ENCODE data around the gene VAMP3. TPM values are rescaled to one million over a fixed set of nuclear protein-coding genes. Genes with fewer than 3 reads are reported as not detected.

Gene VAMP3, protein sequence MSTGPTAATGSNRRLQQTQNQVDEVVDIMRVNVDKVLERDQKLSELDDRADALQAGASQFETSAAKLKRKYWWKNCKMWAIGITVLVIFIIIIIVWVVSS
- total RNA-seq: 10 to 100 TPM; 22.8 to 25.0 TPM

GRCh38 chr1:7770997-7771822 lies at the start of gene VAMP3:
Gene VAMP3 (plus strand): TSS chr1:7771296. CDS start chr1:7771384, 88 bp downstream.
- POLR2A ChIA-PET: no interaction called here
- CTCF ChIA-PET: interaction anchor here (2.0 kb wide), 1 partner anchor 19 kb away, joined by 8 read pairs; no protein-coding TSS in a partner anchor

DNA sequence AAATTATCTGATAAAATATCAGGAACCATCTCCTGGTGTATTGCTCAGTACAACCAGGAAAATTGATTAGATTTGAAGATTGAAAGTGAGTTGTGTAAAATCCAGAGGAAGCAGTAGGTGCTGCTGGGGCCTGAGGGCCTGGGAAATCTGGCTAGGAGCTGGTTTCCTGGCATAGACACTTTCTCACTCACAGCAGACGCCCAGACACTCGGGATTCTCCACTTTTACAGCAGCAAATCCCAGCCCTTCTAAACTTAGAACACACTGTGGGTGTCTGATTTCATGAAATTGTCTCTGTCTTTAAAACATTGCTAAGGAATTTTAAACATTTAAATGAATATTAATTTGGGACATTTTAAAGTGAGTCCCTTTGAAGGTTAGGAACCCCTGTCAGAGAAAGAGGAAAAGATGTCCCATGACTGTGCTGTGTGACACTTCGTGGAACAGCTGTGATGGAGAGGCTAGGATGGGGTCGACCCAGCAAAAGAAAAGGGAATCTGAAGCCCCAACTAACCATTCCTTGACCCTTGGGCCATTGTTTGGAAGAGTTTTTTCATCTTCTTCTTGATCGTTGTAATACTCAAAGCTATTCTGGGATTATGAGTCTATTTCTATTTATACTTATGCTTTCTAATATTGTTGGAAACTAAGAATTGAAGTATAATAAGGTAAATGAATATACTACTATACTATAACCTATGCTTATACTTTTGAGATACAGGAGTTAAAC lies 49.0 kb upstream of the VAMP3 start:
- CTCF ChIA-PET: interaction anchor here (1.2 kb wide), 2 partner anchors 27 to 30 kb away, joined by 4 to 6 read pairs; no protein-coding TSS in a partner anchor
- POLR2A ChIA-PET: no interaction called here

DNA sequence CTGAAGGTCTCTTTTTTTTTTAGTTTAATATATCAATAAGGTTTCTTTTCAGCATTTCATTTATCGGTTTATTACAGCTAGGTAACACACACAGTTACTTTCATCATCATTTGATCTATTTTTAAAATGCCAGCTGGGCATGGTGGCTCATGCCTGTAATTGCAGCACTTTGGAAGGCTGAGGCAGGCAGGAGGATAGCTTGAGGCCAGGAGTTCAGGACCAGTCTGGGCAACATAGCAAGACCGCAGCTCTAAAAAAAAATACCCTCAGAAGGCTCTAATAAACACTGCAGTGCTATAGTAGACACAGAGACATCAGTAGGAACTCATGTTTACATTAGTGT lies 48.5 kb upstream of the VAMP3 start:
- CTCF ChIA-PET: interaction anchor here (1.2 kb wide), 2 partner anchors 27 to 30 kb away, joined by 4 to 6 read pairs; no protein-coding TSS in a partner anchor
- POLR2A ChIA-PET: no interaction called here

GRCh38 chr1:7726623-7727022 lies 44.5 kb upstream of the VAMP3 start:
- CTCF ChIA-PET: interaction anchor here (0.6 to 1.6 kb wide), 3 partner anchors 10 to 100 kb away, joined by 3 to 4 read pairs (median 3); no protein-coding TSS in a partner anchor
- POLR2A ChIA-PET: no interaction called here

DNA sequence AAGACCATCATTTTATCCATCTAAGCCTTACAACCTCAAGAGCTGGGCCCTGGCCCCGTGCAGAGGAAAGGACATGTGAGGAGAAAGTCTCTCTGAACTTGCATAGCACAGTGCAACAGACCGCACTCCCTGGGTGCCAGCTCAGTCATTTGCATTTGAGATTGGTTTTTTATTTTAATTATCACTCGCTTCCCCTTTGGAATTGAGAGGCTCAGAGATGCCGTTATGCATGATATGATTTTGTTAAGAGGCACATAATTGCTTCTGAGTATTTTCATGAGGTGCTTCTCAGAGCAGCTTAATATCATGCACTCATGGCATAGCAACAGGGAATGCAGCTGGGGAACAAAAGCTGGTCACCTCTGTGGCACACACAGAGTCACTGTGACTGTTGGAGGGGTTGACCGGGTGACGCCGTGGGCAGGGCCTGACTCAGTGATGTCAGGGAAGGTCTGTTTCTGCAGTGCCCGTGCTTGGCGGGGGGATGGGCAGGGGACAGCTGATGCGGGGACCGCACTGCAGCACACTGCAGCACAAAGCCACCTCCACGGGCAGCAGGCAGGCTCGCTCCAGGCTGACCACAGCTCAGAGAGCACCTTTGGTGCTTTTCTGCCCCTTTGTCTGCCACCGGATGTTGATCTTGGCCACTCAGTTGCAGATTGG lies 43.2 kb upstream of the VAMP3 start:
- ChIA-PET CTCF (no interaction called here), POLR2A (no interaction called here)

- POLR2A ChIA-PET: no interaction called here
- CTCF ChIA-PET: no interaction called here
Observed at GRCh38 chr1:7729761-7730160, 41.3 kb upstream of the VAMP3 start.

GRCh38 chr1:7732331-7732730 lies 38.8 kb upstream of the VAMP3 start:
- CTCF ChIA-PET: no interaction called here
- POLR2A ChIA-PET: no interaction called here

DNA sequence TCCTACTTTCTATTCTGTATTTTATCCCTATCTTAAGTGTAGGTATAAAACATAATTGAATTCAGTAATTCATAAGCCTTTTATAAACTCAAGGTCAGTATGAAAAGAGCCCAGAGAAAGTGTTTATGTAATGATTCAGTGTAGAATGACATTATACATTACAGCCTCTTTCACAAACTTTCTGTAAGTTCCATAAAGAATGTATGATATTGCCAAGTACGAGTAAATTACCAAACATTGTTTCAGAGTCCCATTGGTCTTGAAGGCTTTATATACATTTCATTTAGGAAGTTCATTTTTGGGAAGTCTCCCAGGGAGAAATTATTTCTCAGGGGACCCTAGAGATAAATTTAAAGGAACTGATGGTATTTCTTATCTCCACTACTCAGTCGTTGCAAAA lies 37.8 kb upstream of the VAMP3 start:
- ChIA-PET POLR2A (no interaction called here), CTCF (no interaction called here)

DNA sequence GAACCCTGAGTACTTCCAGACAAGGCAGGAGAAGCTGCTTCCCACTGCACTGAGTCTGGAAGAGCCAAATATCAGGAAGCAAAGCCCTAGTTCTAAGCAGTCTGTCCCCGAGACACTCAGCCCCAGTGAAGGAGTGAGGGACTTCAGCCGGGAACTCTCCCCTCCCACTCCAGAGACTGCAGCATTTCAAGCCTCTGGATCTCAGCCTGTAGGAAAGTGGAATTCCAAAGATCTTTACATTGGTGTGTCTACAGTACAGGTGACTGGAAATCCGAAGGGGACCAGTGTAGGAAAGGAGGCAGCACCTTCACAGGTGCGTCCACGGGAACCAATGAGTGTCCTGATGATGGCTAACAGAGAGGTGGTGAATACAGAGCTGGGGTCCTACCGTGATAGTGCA lies 33.1 kb upstream of the VAMP3 start:
- CTCF ChIA-PET: no interaction called here
- POLR2A ChIA-PET: interaction anchor here (0.6 kb wide), 1 partner anchor 58 kb away, joined by 3 read pairs; no protein-coding TSS in a partner anchor

DNA sequence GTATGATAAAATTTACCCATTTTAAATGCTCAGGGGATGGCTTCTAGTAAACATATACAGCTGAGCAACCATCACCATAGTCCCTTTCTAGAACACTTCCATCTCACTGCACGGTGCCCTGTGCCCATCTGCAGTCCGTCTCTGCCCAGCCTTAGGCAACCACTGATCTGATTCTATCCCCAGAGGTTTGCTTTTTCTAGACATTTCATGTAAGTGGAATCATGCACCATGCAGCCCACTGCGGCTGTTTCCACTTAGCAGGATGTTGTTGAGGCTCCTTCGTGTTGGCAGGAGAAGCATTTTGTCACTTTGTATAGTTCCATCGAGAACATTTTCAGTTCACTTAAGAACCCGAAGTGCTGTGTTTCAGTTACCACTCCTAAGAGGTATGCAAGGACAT lies 27.8 kb upstream of the VAMP3 start:
- POLR2A ChIA-PET: no interaction called here
- CTCF ChIA-PET: no interaction called here

GRCh38 chr1:7744882-7745281 lies 26.2 kb upstream of the VAMP3 start:
- ChIA-PET POLR2A (no interaction called here), CTCF (interaction anchor here (10.4 kb wide), 1 partner anchor 77 kb away, joined by 185 read pairs; no protein-coding TSS in a partner anchor)

DNA sequence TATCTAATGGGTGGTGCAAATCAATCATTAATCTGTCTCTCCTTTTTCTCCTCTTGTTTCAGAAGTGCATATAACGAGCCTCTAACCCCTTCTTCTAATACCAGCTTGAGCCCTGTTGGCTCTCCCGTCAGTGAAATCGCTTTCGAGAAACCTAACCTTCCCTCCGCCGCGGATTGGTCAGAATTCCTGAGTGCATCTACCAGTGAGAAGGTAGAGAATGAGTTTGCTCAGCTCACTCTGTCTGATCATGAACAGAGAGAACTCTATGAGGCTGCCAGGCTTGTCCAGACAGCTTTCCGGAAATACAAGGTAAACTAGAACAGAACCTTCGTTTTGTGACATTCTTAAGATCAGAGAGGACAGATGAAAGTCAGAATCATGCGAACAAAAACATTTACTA lies 25.3 kb upstream of the VAMP3 start:
- CTCF ChIA-PET: interaction anchor here (10.4 kb wide), 1 partner anchor 78 kb away, joined by 185 read pairs; no protein-coding TSS in a partner anchor

DNA sequence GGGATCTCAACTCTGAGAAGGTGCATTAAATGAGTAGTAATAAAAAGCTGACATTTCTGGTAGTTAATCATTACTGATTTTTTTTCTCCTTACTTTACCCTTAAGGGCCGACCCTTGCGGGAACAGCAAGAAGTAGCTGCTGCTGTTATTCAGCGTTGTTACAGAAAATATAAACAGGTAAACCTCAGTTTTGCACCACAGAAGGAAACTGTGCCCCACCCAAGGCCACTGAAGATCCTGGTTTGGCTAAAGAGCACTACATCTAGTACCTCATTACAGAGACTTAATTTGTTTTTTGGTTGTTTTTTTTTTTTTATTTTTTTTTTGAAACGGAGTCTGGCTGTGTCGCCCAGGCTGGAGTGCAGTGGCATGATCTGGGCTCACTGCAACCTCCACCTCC lies 23.5 kb upstream of the VAMP3 start:
- POLR2A ChIA-PET: no interaction called here
- CTCF ChIA-PET: interaction anchor here (10.4 kb wide), 1 partner anchor 79 kb away, joined by 185 read pairs; no protein-coding TSS in a partner anchor

More for the DNA sequence above, 25.3 kb upstream of the VAMP3 start:
- POLR2A ChIA-PET: no interaction called here

DNA sequence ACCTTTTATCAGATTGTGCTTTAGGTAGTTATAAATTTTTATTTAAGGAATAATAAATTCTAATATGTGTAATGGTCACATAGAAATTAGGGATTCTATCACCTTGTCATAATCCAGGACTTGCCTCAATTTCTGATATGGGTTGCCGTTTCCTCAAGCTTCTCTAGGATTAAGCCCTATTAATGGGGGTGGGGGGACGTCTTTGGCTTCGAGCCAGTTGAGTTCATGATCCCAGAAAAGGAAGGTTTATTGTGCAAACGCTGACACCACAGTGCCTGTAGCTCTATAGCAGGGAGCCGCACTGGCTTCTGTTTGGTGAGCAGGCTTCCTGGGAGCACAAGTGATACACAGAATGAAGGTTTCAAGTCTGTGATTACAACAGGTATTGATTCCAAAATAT lies 22.0 kb upstream of the VAMP3 start:
- POLR2A ChIA-PET: no interaction called here

GRCh38 chr1:7751174-7751573 lies 19.9 kb upstream of the VAMP3 start:
- POLR2A ChIA-PET: no interaction called here

More for the DNA sequence above, 22.0 kb upstream of the VAMP3 start:
- CTCF ChIA-PET: interaction anchor here (1.6 to 10.4 kb wide), 2 partner anchors 26 to 81 kb away, joined by 4 to 185 read pairs; no protein-coding TSS in a partner anchor

DNA sequence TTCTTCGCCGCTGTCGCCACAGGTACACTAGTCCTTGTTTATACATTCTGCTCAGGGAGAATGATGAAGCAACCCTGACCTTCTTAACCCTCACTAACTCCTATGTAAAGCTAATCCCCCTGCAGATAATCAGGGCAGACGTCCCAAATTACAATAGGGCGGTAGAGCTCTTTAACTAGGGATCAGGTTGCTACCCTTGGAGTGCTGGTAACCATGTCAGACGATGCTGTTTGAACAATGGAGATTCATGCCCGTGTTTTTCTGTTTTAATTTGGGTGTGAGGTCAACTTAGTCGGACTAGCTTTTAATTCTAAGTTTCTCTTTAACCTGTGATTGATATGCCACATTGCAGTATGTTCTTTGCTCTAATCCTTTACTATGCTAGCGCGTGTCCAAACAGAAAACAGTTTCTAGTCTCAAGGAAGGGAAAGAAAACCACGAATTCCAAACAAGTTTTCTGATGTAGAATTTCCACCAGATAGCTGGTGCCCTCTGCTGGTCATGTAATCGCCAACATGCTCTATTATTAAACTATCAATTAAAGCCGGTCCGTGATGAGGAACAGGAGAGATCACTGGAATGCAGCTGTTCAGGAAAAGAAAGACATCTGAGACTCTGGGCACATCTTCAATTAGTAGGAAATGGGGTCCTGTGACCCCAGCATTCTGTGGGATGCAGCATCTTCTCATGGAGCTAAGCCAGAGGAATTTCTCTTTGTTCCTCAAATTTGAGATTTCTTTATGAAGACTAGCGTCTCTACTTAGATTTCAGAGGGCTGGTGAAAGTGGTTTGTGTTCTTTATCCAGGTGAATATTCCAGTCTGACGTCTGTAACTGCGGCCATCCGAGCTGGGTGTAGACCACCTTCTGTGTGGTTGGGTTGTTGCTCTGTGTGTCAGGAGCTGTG lies 18.3 kb upstream of the VAMP3 start:
- ChIA-PET CTCF (interaction anchor here (0.7 to 10.4 kb wide), 19 partner anchors 9 to 100 kb away, joined by 3 to 185 read pairs (median 4); partner anchors contain the start of gene VAMP3), POLR2A (interaction anchor here (0.5 kb wide), 1 partner anchor 105 kb away, joined by 4 read pairs; no protein-coding TSS in a partner anchor)

More at GRCh38 chr1:7751174-7751573, 19.9 kb upstream of the VAMP3 start:
- CTCF ChIA-PET: interaction anchor here (0.8 to 10.4 kb wide), 5 partner anchors 34 to 83 kb away, joined by 3 to 185 read pairs (median 4); no protein-coding TSS in a partner anchor

DNA sequence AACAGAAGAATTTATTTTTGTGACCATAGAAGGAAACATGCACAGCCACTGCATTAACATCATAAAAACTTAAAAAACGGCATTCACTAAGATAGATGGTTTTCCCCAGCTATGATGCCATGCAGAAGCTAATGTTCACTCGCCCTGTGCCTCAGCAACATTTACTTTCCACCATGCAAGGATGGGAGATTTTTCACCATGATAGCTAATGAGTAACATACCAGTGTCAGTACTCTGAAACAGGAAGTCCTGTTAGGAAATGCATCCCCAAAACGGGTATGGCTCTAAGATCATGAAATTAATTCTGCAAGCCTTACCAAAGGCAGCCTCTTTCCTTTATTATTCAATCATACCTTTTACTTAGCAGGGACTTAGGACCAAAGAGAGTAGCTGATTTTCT lies 17.5 kb upstream of the VAMP3 start:
- ChIA-PET CTCF (interaction anchor here (1.1 to 10.4 kb wide), 11 partner anchors 8 to 85 kb away, joined by 3 to 185 read pairs (median 6); partner anchors contain the start of gene VAMP3), POLR2A (no interaction called here)

DNA sequence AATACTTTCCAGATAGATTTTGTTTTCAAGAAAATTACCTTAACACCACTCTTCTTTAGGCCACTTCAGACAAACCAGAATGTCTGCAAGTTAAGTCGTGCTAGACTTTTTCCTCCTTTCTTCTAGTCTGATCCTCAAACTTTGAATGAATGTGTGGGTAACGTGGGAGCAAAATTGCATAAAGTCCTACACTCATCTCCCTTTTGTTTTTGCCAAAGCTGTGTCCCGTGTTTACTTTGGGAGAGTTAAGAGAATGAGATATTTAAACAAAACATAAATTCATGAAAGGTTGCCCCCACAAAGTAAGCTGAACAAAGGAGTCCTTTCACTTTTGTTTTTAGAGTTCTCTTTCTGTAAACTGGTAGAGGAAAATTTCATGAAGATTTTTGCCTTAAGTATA lies 16.9 kb upstream of the VAMP3 start:
- POLR2A ChIA-PET: interaction anchor here (0.6 kb wide), 1 partner anchor 12 kb away, joined by 3 read pairs; no protein-coding TSS in a partner anchor
- CTCF ChIA-PET: interaction anchor here (1.3 to 10.4 kb wide), 2 partner anchors 38 to 86 kb away, joined by 3 to 185 read pairs; no protein-coding TSS in a partner anchor

Measured in activated CD8-positive, alpha-beta memory T cell treated with anti-CD3 and anti-CD28 coated beads for 36 hours (primary cell).